Retinal pigment epithelial cell (primary cell): ENCODE measurements around the gene SGSM1.

Source experiments
- DNase-seq: peaks from one replicate; pipeline ENCODE4 v3.0.0-alpha.2; 2010; ENCODE audit warnings: low read depth
- H3K4me3 ChIP-seq: 2 replicates; pipeline ENCODE4 v1.5.1; 2011; ENCODE audit warnings: mild to moderate bottlenecking, low read length, control low read depth, moderate library complexity
- CTCF ChIP-seq: conservative IDR thresholded peaks from 2 replicates; pipeline ENCODE4 v1.5.1; 2011; ENCODE audit warnings: low read depth, low read length, control low read depth, inconsistent platforms

The SGSM1 gene

GRCh38 chr22:24765166-24765565 lies 40.8 kb upstream of the SGSM1 start:
- H3K4me3 ChIP-seq = no peak overlapping the region
- no peak for DNase-seq
- no peak for TF ChIP-seq CTCF

DNA sequence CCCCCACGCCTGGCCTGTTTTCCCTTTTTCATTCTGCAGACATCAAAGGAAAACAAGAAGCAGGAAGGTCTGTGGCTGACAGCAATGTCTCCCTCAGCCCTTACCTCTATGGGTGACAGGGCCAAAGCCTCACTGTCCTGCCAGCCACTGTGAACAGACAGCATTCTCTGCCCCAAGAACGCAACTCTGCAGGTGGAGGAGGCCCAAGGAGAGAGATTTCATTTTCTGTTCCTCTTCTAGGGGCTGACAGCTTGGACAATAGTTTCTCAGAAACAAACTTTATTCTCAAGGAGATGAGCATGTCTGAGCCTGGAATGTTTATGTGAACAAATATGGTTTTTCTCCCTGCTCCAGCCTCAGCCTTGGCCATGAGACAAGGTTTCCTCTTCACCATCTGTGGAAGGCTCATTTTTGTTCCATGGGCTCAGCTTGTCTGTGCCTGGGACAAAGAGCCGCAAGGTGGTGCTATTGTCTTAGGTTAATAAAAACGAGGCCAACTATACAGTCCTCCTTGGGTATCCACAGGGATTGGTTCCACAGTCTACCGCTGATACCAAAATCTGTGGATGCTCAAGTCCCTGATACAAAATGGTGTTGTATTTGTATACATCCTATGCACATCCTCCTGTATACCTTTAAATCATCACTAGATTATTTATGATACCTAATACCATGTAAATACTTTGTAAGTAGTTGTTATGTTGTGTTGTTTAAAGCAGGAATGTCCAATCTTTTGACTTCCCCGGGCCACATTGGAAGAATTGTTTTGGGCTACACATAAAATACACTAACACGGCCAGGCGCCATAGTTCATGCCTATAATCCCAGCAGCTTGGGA lies 37.3 kb upstream of the SGSM1 start:
- DNase-seq = no peak
- TF ChIP-seq CTCF = peak; percentile 77
- H3K4me3 ChIP-seq = no peak overlapping the region

DNA sequence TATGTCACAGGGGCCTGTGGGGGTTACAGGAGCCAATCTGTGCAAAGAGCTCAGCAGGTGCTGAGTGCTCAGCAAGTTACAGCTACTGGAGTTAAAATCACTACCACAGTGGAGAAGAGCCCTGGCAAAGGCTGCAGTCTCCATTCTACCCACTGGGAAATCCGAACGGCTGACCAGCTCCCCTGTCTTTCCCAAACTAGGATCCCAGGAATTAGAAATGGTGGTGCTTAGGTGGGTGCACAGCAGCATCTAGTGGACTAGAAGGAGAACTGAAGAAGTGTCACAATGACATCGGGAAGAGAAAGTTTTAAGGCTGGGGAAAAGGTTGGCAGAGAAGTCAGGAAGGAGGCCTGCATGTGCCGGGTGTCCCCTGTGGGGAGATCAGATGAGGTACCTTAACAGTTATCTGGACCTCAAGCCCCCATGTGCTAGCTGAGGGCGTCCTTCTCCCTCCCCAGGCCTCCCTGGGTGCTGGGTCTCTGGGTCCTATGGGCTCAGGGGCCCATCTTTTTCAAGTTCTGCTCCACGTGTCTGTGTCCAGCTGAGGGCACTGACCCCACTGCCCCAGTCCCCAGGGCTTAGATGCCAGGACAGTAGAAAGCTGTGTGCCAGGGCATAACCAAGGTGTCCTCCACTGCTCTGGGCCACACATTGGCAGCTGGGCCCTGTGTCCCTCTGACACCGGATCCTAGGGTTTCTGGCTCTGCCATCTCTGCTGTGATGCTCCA lies 33.4 kb upstream of the SGSM1 start:
- no peak for DNase-seq
- no peak overlapping the region for H3K4me3 ChIP-seq
- TF ChIP-seq CTCF = peak; percentile 67

DNA sequence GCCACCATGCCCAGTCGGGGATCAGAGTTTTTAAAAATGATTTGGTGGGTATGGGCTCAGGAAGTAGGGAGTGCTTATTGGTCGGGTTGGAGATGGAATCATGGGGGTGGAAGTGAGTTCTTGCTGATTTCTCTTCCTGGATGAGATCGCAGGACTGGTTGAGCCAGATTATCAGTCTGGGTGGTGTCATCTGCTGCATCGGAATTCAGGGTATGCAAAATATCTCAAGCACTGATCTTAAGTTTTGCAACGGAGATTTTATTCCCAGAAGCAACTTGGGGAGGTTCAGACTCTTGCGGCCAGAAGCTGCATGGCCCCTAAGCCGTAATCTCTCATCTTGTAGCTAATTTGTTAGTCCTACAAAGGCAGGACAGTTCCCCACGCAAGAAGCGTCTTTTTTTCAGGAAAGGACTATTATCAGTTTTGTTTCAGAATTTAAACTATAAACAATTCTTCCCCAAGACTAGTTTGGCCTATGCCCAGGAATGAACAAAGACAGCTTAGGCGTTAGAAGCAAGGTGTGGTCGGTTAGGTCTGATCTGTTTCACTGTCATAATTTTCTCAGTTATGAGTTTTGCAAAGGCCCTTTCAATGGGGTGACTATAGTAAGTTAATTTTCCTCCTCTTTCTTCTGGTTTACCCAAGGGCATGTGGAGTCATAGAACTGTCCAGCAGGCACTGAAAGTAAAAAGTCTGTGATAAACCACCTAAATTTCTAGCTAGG lies 30.1 kb upstream of the SGSM1 start:
- no peak overlapping the region for H3K4me3 ChIP-seq
- no peak for DNase-seq
- TF ChIP-seq CTCF = no peak

DNA sequence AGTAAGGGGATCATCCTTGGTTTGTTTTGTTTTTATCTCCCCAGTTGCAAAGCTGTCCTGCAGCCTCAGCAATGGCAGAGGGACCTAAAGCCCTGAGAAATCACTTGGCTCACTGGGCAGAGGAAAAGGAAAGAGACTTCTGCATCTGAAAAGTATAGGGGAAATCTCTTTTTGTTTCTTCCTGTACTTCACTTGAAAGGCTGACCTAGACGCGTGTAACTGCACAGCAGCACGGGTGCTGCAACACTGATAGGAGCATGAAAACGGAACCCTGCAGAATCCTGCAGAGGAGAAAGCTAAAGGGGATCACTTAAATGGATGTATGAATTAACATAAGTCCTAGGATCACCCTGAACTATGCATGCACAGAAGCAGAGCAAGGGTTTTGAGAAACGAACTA lies 29.5 kb upstream of the SGSM1 start:
- no peak for DNase-seq
- TF ChIP-seq CTCF = no peak

DNA sequence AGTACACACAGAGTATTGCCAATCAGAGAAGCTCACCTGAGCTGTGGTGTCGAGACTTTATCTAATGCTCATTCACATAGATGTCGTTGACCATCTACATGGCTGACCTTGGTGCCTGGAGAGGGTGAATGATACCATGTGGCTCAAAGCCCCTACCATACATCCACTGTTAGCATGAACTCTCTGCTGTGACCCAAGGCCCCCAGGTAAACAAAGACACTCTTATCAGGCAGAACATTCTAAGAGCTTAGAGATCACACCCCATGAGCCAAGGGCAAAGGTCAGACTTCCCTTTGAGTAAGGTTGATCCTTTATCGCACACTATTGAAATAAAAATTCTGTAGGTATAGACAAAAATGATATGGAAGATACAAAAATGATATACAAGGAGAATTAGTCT lies 16.5 kb upstream of the SGSM1 start:
- no peak overlapping the region for H3K4me3 ChIP-seq
- TF ChIP-seq CTCF = no peak
- no peak for DNase-seq

More for the DNA sequence above, 29.5 kb upstream of the SGSM1 start:
- H3K4me3 ChIP-seq = no peak overlapping the region
